ENCODE results near the gene PRG3.
"Not testable (repeated sequence)": the region's sequence is repeated elsewhere in the genome, so short reads cannot be mapped to it uniquely, and the experiment has no call there.

PRG3 gene

DNA sequence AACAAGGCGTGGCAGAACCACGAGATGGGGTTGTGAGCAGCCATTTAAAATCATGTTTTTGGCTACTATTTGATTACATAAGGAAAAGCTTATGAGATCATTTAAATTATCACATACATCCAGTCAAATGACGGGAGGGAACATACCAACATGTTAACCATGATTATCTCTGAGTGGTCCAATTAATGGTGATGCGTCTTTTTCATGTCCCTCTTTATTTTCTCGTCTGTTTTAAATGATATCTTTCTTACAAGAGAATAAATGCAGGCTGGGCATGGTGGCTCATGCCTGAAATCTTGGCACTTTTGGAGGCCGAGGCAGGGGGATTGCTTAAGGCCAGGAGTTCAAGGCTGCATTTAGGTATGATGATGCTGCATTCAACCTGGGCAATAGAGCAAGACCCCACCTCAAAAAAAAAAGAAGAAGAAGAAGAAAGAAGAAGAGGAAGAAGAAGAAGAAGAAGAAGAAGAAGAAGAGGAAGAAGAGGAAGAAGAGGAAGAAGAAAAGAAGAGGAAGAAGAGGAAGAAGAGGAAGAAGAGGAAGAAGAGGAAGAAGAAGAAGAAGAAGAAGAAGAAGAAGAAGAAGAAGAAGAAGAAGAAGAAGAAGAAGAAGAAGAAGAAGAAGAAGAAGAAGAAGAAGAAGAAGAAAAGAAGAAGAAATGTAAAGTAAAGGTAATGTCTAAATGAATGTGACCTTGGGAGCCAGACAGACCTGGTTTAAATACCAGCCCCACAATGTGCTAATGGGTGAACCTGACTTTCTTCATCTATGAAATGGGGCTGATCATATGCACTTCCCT is 22.3 kb upstream of the PRG3 start:
- H3K4me1 Mint-ChIP-seq (ENCODE audit: low read depth), result peaks cover 49% of the 10 kb centered on the region
- peaks cover 15% of the 10 kb centered on the region for H3K36me3 Mint-ChIP-seq (ENCODE audit: low read depth)
- H3K9me3 Mint-ChIP-seq, result peaks cover 10% of the 10 kb centered on the region
- peak overlapping the region; percentile 70 for H3K27ac Mint-ChIP-seq
- intact Hi-C loops (cut with micrococcal nuclease); H3K4me3 Mint-ChIP-seq; H3K27me3 Mint-ChIP-seq: not testable (repeated sequence)

DNA sequence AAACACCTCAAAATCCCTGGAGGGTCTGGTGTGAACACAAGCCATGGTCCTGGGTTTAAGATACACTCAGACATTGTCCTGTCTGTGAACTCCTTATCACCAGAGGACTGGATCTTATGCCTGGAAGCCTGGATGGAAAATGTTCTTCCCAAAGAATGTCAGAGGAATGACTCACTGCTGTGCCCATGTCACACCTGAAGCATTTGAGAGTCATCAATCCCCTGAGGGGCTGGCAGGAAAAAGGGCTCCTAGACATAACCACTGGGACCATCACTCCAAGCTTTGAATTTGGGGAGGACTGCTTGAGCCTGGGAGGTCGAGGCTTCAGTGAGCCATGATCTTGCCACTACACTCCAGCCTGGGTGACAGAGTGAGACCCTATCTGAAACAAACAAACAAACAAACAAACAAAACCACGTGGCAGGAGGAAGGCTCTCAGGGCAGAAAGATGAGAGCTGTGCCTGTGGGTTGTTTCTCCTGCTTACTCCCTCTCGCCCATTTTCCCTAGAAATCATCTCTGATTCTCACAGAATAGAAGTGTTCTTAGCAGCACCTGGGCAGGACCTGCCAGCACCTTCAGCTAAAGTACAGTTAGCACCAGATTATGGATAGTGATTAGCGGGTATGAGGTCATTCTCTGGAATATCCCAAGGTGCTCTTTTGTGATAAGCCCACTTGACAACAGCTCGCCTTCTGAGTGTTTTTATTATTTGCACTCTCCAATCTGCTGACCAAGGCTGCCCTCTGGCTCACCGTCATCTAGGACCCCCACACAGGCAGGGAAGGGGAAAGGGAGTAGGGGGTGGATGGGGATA is 21.4 kb upstream of the PRG3 start:
- peaks cover 46% of the 10 kb centered on the region for H3K4me1 Mint-ChIP-seq (ENCODE audit: low read depth)
- H3K36me3 Mint-ChIP-seq (ENCODE audit: low read depth), result peaks cover 7% of the 10 kb centered on the region
- intact Hi-C loops (cut with micrococcal nuclease), result no loop called here
- peak overlapping the region; percentile 70 for H3K27ac Mint-ChIP-seq
- H3K27me3 Mint-ChIP-seq, result no peaks in the 10 kb centered on the region
- no peak overlapping the region for H3K4me3 Mint-ChIP-seq
- H3K9me3 Mint-ChIP-seq, result peaks cover 10% of the 10 kb centered on the region

DNA sequence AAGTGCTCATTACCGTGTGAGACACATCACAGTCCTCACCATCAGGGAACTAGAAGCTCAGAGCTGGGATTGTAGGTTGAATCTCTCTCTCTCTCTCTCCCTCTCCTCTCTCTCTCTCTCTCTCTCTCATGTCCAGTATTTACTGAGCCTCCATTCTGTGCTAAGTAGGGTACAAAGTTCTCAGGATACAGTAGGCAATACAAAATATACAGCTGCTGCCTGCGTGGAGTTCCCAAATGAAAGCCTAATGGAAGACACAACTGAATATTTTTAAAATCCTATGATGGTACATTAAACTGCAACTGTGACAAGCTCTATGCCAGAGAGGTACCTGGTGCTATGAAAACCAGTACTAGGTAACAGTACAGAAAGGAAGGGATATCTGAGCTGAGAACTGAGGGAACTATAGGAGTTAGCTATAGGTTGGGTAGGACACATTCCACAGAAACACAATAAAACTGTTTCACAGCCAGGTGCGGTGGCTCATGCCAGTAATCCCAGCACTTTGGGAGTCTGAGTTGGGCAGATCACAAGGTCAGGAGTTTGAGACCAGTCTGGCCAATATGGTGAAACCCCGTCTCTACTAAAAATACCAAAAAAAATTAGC is 19.1 kb upstream of the PRG3 start:
- no peaks in the 10 kb centered on the region for H3K36me3 Mint-ChIP-seq (ENCODE audit: low read depth)
- no peaks in the 10 kb centered on the region for H3K27me3 Mint-ChIP-seq
- H3K4me3 Mint-ChIP-seq, result no peak overlapping the region
- H3K27ac Mint-ChIP-seq, result no peak overlapping the region
- H3K9me3 Mint-ChIP-seq, result peaks cover 10% of the 10 kb centered on the region
- peaks cover 23% of the 10 kb centered on the region for H3K4me1 Mint-ChIP-seq (ENCODE audit: low read depth)
- intact Hi-C loops (cut with micrococcal nuclease), result no loop called here

DNA sequence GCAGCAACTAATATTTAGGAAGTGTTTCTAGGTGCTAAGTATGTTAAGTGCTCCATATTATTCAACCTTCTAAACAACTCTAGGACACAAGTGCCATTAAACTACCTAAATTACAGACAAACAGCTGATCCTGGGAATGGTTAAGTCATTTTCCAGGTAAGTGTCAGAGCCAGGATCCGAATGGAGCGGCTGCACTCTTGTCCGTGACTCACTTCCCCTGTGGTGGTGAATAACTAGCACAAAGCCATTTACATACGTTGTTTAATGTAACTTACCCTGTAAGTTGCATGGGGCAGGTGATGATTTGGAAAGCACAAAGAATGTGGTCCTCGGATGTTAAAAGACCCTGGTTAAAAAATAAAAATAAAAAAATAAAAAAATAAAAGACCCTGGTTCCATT is 18.3 kb upstream of the PRG3 start:
- H3K4me1 Mint-ChIP-seq (ENCODE audit: low read depth), result peaks cover 14% of the 10 kb centered on the region
- H3K27ac Mint-ChIP-seq, result no peak overlapping the region
- H3K4me3 Mint-ChIP-seq, result no peak overlapping the region
- intact Hi-C loops (cut with micrococcal nuclease), result no loop called here
- no peaks in the 10 kb centered on the region for H3K27me3 Mint-ChIP-seq
- peaks cover 10% of the 10 kb centered on the region for H3K9me3 Mint-ChIP-seq
- H3K36me3 Mint-ChIP-seq (ENCODE audit: low read depth), result no peaks in the 10 kb centered on the region

DNA sequence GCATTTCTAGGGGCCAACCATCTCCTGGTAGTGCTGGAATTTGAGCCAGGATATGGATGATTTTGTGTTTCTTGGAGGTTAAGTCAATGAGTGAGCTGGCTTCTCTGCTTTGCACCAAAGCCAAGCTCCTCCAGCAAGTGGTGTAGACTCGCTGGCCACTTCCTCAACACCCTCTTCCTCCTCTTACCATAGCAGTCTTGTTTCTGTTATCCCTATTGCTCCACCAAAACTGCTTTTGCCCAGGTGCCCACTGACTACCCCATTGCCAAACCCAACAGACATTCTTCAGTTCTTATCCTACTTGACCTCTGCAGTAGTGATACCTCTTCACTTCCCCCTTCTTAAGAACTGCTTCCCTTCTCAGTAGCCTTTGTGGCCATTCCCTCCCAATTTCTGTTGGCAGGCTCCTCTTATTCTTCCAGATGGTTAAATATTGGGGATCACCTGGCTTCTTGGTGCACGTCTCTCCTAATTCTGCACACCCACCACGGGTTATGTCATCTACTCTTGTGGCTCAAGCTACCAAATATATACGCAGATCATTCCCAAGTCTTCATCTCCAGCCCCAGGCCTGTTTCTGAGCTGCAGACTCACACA is 16.5 kb upstream of the PRG3 start:
- intact Hi-C loops (cut with micrococcal nuclease), result no loop called here
- no peaks in the 10 kb centered on the region for H3K36me3 Mint-ChIP-seq (ENCODE audit: low read depth)
- H3K4me3 Mint-ChIP-seq, result no peak overlapping the region
- H3K27ac Mint-ChIP-seq, result no peak overlapping the region
- no peaks in the 10 kb centered on the region for H3K27me3 Mint-ChIP-seq
- H3K9me3 Mint-ChIP-seq, result no peaks in the 10 kb centered on the region
- H3K4me1 Mint-ChIP-seq (ENCODE audit: low read depth), result no peaks in the 10 kb centered on the region

DNA sequence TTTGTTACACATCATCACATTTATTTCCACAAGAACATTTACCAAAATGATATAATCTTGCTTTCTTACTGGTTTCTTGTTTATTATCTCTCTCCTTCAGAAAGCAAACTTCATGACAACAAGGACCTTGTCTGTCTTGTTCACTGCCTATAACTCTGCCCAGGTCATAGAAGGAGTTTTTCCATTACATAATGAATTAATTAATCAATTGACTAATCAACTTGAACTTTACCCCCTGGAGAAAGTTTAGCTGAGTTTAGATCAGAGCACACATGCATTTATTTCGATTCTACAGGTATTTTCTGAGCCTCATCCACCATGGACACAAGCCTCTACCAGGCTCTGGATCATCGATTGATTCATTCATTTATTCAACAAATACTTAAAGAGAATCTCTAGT is 15.8 kb upstream of the PRG3 start:
- H3K4me3 Mint-ChIP-seq, result no peak overlapping the region
- peaks cover 5% of the 10 kb centered on the region for H3K4me1 Mint-ChIP-seq (ENCODE audit: low read depth)
- H3K9me3 Mint-ChIP-seq, result no peaks in the 10 kb centered on the region
- H3K27ac Mint-ChIP-seq, result no peak overlapping the region
- H3K27me3 Mint-ChIP-seq, result no peaks in the 10 kb centered on the region
- no peaks in the 10 kb centered on the region for H3K36me3 Mint-ChIP-seq (ENCODE audit: low read depth)
- intact Hi-C loops (cut with micrococcal nuclease), result no loop called here

DNA sequence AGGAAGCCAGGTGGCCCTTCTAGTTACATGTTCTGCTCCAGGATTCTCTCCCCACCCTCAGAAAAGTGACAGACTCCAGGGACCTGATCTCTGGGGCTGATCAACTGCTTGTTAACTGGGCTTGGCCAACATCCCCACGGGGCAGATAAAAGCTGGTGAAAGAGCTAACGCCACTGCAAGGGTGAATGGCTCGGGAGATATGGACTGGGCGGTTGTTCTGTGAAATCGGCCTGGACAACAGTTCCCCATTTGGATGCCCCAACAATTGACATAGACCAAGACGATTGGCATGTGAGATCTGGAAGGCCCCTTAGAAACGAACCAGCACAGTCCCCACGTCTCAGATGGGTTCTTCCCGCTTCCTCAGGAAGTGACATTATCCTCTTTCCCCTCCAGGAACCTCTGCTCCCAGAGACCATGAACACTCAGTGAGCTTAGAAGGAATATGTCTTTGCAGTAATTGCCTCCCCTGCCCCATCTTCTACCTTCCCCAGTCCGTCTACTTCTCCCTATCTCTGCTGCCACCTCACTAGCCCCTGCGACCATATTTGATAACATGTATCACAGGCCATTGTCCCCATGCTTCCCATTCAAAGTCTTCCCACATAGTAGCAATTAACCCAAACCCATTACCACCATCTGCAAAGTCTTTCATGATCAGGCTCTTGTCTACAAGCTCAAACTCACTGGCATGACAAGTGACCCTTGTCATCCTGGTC is 15.1 kb upstream of the PRG3 start:
- Mint-ChIP-seq H3K4me1 (ENCODE audit: low read depth) (peaks cover 8% of the 10 kb centered on the region), H3K27me3 (no peaks in the 10 kb centered on the region), H3K9me3 (no peaks in the 10 kb centered on the region), H3K27ac (no peak overlapping the region), H3K4me3 (no peak overlapping the region), H3K36me3 (ENCODE audit: low read depth) (no peaks in the 10 kb centered on the region)
- intact Hi-C loops (cut with micrococcal nuclease), result no loop called here

DNA sequence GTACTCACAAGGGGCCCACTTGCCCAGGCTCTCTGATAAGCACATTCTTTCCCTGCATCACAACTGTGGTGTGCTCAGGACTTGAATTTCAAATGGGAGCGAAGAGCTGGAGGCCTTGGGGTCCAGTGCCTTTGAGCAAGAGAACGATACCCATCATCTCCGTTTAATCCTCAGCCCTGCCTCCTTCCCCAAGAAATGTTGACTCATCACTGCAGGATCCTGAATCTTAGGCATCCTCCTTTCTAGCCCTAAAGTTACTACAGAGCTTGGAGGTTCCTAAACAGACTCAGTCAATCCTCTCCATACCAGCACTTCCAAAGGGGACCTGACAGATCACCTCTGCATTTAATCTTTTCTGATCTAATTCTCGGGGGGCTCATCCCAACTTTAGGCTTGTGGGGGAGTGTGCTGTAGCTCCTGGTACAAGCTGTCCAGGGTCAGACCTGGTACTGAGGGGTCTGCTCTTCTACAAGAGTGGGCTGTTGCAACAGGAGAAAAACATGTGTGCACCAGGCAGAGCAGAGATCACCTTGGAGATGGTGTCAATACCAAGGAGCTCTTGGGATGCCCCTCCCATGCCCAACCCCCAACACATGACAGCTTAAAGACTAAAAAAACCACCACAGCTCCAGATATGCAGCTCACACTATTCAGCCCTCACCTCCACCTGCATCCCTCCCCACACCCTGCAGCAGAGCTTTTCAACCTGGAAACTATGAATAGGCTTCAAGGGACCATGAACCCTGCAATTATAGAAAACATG is 13.4 kb upstream of the PRG3 start:
- Mint-ChIP-seq H3K4me3 (no peak overlapping the region), H3K36me3 (ENCODE audit: low read depth) (no peaks in the 10 kb centered on the region), H3K4me1 (ENCODE audit: low read depth) (peaks cover 9% of the 10 kb centered on the region), H3K27ac (no peak overlapping the region), H3K27me3 (peaks cover under 1% of the 10 kb centered on the region), H3K9me3 (no peaks in the 10 kb centered on the region)
- intact Hi-C loops (cut with micrococcal nuclease), result no loop called here

DNA sequence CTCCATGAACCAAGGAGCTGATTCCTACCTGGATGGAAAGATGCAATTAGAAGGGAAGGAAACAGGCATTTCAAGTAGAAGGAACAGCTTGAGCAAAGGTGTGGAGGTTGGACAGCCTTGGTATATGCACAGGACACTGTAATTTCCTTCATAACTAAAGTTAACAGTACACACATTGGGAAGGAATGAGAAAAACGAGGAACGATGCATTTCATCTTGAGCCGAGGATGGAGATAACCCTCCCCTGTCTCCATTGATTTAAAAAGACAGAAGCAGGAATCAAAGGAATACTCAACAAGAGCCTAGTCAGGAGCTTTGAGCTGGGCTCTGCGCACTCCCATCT is 11.8 kb upstream of the PRG3 start:
- H3K9me3 Mint-ChIP-seq, result no peaks in the 10 kb centered on the region
- H3K27me3 Mint-ChIP-seq, result peaks cover 4% of the 10 kb centered on the region
- intact Hi-C loops (cut with micrococcal nuclease), result no loop called here
- no peak overlapping the region for H3K4me3 Mint-ChIP-seq
- no peaks in the 10 kb centered on the region for H3K36me3 Mint-ChIP-seq (ENCODE audit: low read depth)
- H3K27ac Mint-ChIP-seq, result no peak overlapping the region
- H3K4me1 Mint-ChIP-seq (ENCODE audit: low read depth), result peaks cover 10% of the 10 kb centered on the region

DNA sequence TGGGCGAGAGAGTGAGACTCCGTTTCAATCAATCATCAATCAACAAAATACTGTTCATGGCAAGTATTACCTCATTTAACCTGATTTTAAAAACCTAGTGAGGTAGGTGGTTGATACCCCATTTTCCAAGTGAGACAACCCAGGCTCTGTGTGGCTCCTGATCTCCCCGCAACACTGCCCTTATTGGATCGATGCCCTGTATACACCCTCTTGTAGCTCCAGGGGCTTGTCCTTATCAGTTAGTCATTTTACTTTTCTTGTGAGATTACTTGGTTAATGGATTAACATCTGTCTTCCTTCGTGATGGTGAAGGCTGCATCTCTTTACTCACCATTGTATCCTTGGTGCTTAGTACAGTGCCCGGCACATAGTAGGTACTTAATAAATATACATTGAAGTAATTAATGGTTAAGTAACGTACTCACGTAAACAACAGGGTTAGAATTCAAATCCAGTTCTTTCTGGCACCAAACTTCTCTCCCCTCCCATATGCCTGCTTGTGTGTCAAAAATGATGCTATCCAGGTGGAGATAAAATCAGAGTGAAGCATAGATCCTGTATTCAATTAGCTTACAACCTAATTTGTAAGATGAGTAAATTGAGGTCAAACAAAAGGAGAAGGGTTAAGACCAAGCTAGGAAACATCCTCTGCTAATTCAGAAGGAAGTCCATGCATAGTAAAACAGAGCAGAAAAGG is 11.3 kb upstream of the PRG3 start:
- Mint-ChIP-seq H3K27ac (no peak overlapping the region), H3K27me3 (peaks cover 4% of the 10 kb centered on the region), H3K4me1 (ENCODE audit: low read depth) (peaks cover 15% of the 10 kb centered on the region), H3K36me3 (ENCODE audit: low read depth) (no peaks in the 10 kb centered on the region), H3K9me3 (no peaks in the 10 kb centered on the region), H3K4me3 (no peak overlapping the region)
- intact Hi-C loops (cut with micrococcal nuclease), result no loop called here

DNA sequence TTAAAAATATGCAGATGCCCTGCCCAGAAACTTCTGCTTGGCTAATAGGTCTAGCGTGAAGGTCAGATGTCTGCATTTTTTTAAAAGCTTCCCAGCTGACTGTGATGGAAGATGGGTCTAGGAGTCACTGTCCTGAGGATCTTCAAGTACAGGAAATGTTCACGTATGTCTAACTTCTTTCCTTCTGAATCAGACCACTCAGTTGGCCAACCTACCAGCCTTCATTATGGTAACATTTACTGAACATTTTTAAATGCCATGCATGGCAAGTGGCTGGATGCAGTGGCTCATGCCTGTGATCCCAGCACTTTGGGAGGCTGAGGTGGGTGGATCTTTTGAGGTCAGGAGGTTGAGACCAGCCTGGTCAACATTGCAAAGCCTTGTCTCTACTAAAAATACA is 10.6 kb upstream of the PRG3 start:
- Mint-ChIP-seq H3K4me3 (no peak overlapping the region), H3K4me1 (ENCODE audit: low read depth) (peaks cover 17% of the 10 kb centered on the region), H3K27ac (no peak overlapping the region), H3K36me3 (ENCODE audit: low read depth) (no peaks in the 10 kb centered on the region), H3K27me3 (peaks cover 4% of the 10 kb centered on the region), H3K9me3 (no peaks in the 10 kb centered on the region)
- intact Hi-C loops (cut with micrococcal nuclease), result no loop called here

DNA sequence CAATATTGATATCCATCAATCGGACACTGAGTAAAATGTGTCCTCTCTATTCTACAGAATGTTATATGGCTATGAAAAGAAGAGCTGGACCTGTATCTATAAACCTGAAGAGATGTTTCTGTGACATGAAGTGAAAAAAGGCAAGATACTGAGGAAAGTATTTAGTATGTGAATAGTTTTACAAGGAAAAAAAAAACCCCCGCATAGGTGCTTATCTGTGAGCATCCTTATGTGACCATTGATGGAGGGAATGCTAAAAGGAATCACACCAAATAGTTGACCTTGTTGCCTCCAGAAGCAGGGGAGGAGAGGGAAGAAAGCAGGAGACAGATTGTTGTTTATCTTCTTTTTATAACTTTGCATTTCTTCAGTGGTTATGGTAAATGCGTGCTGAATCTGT is 10.2 kb upstream of the PRG3 start:
- no peaks in the 10 kb centered on the region for H3K9me3 Mint-ChIP-seq
- intact Hi-C loops (cut with micrococcal nuclease), result no loop called here
- H3K4me1 Mint-ChIP-seq (ENCODE audit: low read depth), result peaks cover 17% of the 10 kb centered on the region
- H3K36me3 Mint-ChIP-seq (ENCODE audit: low read depth), result no peaks in the 10 kb centered on the region
- peaks cover 4% of the 10 kb centered on the region for H3K27me3 Mint-ChIP-seq
- H3K27ac Mint-ChIP-seq, result no peak overlapping the region
- no peak overlapping the region for H3K4me3 Mint-ChIP-seq

DNA sequence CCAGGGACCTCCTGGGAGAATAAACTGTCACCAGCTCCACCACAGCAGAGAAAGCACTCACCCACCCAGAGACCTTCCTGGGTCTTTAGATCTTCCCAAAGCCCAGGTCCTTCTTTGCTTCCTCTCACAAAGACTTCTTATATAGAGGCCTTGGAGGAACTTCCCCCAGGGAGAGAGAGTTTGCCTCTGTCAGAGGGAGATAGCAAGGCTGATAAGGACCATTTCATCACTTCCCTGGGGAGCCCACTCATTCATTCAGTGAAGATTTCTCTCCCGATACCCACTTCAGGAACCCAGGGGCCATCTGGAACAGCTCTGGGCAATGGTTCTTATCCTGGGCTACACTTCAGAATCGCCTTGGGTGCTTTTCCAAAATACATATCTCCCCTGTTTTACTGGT is 9.6 kb upstream of the PRG3 start, which contains the start of gene PRG2:
Gene PRG2 (minus strand): TSS at position 116 of the 400 bp plus-strand sequence. CDS start 706 bp downstream, outside the sequence.
- no peaks in the 10 kb centered on the region for H3K9me3 Mint-ChIP-seq
- no peaks in the 10 kb centered on the region for H3K36me3 Mint-ChIP-seq (ENCODE audit: low read depth)
- intact Hi-C loops (cut with micrococcal nuclease), result no loop called here
- H3K27ac Mint-ChIP-seq, result no peak within 1 kb of the TSS
- peaks cover 17% of the 10 kb centered on the region for H3K4me1 Mint-ChIP-seq (ENCODE audit: low read depth)
- peaks cover 4% of the 10 kb centered on the region for H3K27me3 Mint-ChIP-seq
- no peak within 1 kb of the TSS for H3K4me3 Mint-ChIP-seq
